ENCODE results near the gene GPER1. TPM values are rescaled to one million over a fixed set of nuclear protein-coding genes. Genes with fewer than 3 reads are reported as not detected.

Gene GPER1
- total RNA-seq, 1 donor from 2014 or later: 2.5 TPM

- peaks cover 20% of the 10 kb centered on the region for H3K4me1 Mint-ChIP-seq (ENCODE audit: unreplicated experiment)
- no peak for DNase-seq (ENCODE audit: extremely low spot score, unreplicated experiment)
- H3K27me3 Mint-ChIP-seq (ENCODE audit: unreplicated experiment): no peaks in the 10 kb centered on the region
- peaks cover 6% of the 10 kb centered on the region for H3K36me3 Mint-ChIP-seq (ENCODE audit: unreplicated experiment)
- no peak for TF ChIP-seq CTCF (IDR thresholded peaks at IDR 0.05)
- no peak overlapping the region for H3K27ac Mint-ChIP-seq (ENCODE audit: unreplicated experiment)
- H3K4me3 Mint-ChIP-seq (ENCODE audit: unreplicated experiment): no peak overlapping the region
- H3K9me3 Mint-ChIP-seq (ENCODE audit: unreplicated experiment): no peaks in the 10 kb centered on the region
Measured at GRCh38 chr7:1109581-1110310, 21.8 kb downstream of the GPER1 start.

GRCh38 chr7:1110358-1110757 is 22.4 kb downstream of the GPER1 start:
- peaks cover 6% of the 10 kb centered on the region for H3K36me3 Mint-ChIP-seq (ENCODE audit: unreplicated experiment)
- no peak overlapping the region for H3K27ac Mint-ChIP-seq (ENCODE audit: unreplicated experiment)

GRCh38 chr7:1111156-1111555 is 23.2 kb downstream of the GPER1 start:
- no peak for DNase-seq (ENCODE audit: extremely low spot score, unreplicated experiment)
- Mint-ChIP-seq H3K27me3 (ENCODE audit: unreplicated experiment) (no peaks in the 10 kb centered on the region), H3K9me3 (ENCODE audit: unreplicated experiment) (no peaks in the 10 kb centered on the region), H3K27ac (ENCODE audit: unreplicated experiment) (peak overlapping the region; percentile 50), H3K4me1 (ENCODE audit: unreplicated experiment) (peaks cover 10% of the 10 kb centered on the region), H3K36me3 (ENCODE audit: unreplicated experiment) (peaks cover 5% of the 10 kb centered on the region), H3K4me3 (ENCODE audit: unreplicated experiment) (no peak overlapping the region)
- TF ChIP-seq CTCF (IDR thresholded peaks at IDR 0.05): no peak

More at GRCh38 chr7:1110358-1110757, 22.4 kb downstream of the GPER1 start:
- Mint-ChIP-seq H3K4me3 (ENCODE audit: unreplicated experiment) (no peak overlapping the region), H3K27me3 (ENCODE audit: unreplicated experiment) (no peaks in the 10 kb centered on the region), H3K9me3 (ENCODE audit: unreplicated experiment) (no peaks in the 10 kb centered on the region), H3K4me1 (ENCODE audit: unreplicated experiment) (peaks cover 14% of the 10 kb centered on the region)
- no peak for DNase-seq (ENCODE audit: extremely low spot score, unreplicated experiment)
- no peak for TF ChIP-seq CTCF (IDR thresholded peaks at IDR 0.05)

- no peak overlapping the region for H3K4me3 Mint-ChIP-seq (ENCODE audit: unreplicated experiment)
- no peaks in the 10 kb centered on the region for H3K9me3 Mint-ChIP-seq (ENCODE audit: unreplicated experiment)
- H3K27ac Mint-ChIP-seq (ENCODE audit: unreplicated experiment): peak overlapping the region; percentile 60
- no peak for TF ChIP-seq CTCF (IDR thresholded peaks at IDR 0.05)
- no peaks in the 10 kb centered on the region for H3K27me3 Mint-ChIP-seq (ENCODE audit: unreplicated experiment)
- H3K4me1 Mint-ChIP-seq (ENCODE audit: unreplicated experiment): peaks cover 10% of the 10 kb centered on the region
- DNase-seq (ENCODE audit: extremely low spot score, unreplicated experiment): no peak
- H3K36me3 Mint-ChIP-seq (ENCODE audit: unreplicated experiment): peaks cover 4% of the 10 kb centered on the region
Measured at GRCh38 chr7:1112109-1112508, 24.2 kb downstream of the GPER1 start.

GRCh38 chr7:1112625-1113547 is 25.0 kb downstream of the GPER1 start:
- no peak for TF ChIP-seq CTCF (IDR thresholded peaks at IDR 0.05)
- Mint-ChIP-seq H3K36me3 (ENCODE audit: unreplicated experiment) (peaks cover 4% of the 10 kb centered on the region), H3K9me3 (ENCODE audit: unreplicated experiment) (no peaks in the 10 kb centered on the region), H3K27me3 (ENCODE audit: unreplicated experiment) (no peaks in the 10 kb centered on the region), H3K4me3 (ENCODE audit: unreplicated experiment) (no peak overlapping the region), H3K27ac (ENCODE audit: unreplicated experiment) (no peak overlapping the region), H3K4me1 (ENCODE audit: unreplicated experiment) (peaks cover 10% of the 10 kb centered on the region)
- no peak for DNase-seq (ENCODE audit: extremely low spot score, unreplicated experiment)

Data from osteocyte (in vitro differentiated cells).